DMS79 (cell line): ENCODE results near the gene ZC3H12A.

ENCODE experiments used
- DNase-seq: peaks from one replicate; lab custom pipeline; 2025; lab: John Stamatoyannopoulos, UW

ZC3H12A gene

GRCh38 chr1:37478890-37479254 lies 4.5 kb downstream of the ZC3H12A start:
- DNase-seq = no peak

GRCh38 chr1:37479255-37480124 lies 5.1 kb downstream of the ZC3H12A start:
- DNase-seq = no peak

- no peak for DNase-seq
These were observed 5.7 kb downstream of the ZC3H12A start for GRCh38 chr1:37480125-37480466.

GRCh38 chr1:37480581-37481288 lies 6.4 kb downstream of the ZC3H12A start:
- DNase-seq = no peak

- no peak for DNase-seq
These were observed 7.1 kb downstream of the ZC3H12A start for GRCh38 chr1:37481289-37482003.

DNA sequence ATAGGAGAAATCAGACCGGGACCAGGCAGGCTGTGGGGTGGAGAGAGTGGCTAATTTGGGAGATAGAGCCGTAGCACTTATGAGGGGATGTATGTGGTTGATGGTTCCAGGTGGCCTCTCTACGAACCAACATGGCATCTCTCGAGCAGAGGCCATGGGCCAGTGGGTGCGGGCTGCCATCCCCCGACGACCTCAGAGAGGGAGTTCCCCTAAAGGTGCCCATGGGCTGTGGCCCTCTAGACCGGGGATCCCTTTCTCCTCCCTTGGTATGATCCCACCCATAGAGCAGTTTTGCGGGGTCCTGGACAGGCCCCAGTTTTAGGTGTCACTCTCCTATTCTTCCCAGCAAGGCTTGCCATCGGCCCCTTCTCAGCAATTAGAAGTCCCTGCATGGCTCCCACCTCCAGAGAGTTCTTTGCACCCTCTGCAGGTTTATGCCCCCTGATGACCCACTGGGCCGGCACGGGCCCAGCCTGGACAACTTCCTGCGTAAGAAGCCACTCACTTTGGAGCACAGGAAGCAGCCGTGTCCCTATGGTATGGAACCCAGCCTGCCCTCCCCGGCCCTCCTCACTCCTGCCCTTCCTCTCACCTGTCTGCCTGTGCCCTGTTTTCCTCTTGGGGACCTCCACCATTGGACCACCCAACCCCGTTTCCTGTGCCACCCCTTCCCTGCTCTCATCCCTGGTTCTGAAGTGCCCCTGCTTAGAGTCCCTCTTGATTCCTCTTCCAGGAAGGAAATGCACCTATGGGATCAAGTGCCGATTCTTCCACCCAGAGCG lies 7.8 kb downstream of the ZC3H12A start:
- no peak for DNase-seq

DNA sequence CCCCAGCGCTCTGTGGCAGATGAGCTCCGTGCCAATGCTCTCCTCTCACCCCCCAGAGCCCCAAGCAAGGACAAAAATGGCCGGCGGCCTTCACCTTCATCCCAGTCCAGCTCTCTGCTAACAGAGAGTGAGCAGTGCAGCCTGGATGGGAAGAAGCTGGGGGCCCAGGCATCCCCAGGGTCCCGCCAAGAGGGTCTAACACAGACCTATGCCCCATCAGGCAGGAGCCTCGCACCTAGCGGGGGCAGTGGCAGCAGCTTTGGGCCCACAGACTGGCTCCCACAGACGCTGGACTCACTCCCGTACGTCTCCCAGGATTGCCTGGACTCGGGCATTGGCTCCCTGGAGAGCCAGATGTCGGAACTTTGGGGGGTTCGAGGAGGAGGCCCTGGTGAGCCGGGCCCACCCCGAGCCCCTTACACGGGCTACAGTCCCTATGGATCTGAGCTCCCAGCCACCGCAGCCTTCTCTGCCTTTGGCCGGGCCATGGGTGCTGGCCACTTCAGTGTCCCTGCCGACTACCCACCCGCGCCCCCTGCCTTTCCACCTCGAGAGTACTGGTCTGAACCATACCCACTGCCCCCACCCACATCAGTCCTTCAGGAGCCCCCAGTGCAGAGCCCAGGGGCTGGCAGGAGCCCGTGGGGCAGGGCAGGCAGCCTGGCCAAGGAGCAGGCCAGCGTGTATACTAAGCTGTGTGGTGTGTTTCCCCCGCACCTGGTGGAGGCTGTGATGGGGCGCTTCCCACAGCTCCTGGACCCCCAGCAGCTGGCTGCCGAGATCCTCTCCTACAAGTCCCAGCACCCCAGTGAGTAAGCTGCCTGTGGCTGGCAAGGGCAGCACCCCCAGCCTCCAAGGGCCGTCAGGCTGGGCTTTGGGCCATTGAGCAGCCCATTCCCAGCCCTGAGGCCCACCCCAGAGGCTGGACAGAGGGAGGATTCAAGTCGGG lies 8.7 kb downstream of the ZC3H12A start:
- no peak for DNase-seq

DNA sequence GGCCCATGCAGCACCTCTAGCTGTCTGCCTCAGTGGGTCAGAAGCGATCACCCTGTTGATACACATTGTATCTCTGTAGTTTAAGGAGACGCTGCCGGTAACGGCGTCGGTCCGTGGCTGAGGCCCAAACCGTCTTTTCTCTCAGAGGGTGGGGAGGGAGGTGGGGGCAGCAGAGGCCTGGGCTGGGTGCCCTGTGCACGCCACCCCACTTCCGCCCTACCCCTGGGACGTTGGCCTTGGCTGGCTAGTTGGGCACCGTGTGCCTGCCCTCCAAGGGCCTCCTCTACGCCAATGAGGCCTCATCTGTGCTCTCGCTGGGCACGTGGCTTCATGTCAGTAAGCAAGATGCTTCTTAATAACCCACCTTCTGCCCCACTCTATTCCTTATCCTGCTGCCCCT lies 9.4 kb downstream of the ZC3H12A start:
- no peak for DNase-seq

- no peak for DNase-seq
These were observed 10.1 kb downstream of the ZC3H12A start for GRCh38 chr1:37484325-37485051.

DNA sequence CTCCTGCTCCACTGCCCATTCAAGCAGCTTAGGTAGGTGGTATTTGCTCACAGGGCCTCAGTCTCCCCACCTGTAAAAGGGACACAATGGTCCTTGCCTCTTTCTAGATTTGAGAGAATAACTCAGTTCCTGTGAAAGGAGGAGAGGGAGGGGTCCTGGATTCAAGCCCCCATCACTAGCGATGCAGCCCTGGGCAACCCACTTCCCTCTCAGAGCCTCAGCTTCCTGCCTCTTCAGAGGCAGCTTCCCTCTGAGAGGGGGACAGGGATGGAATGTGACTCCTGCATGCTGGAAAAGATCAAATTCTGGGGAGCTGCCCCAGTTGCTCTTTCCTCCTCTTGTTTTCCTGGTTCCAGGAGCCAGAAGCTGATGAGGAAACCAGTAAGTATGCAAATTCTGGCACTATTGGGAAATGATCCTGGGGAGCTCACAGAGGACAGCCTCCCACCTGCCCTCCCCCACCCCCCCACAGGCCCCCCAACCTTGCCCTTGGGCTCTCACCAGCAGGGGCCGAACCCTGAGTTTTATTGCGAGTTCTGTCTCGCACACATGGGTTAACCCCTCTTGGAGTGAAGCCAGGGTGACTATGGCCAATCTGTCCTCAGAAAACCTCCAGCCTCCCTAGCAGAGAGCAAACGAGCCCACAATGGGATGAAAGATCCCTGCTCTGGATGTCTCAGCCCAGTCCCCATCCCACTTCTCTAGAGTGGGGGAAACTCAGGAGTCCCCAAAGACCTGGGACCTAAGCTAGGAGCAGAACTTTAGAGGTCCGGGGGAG lies 11.7 kb downstream of the ZC3H12A start:
- no peak for DNase-seq

GRCh38 chr1:37486680-37487618 lies 12.6 kb downstream of the ZC3H12A start:
- no peak for DNase-seq

DNA sequence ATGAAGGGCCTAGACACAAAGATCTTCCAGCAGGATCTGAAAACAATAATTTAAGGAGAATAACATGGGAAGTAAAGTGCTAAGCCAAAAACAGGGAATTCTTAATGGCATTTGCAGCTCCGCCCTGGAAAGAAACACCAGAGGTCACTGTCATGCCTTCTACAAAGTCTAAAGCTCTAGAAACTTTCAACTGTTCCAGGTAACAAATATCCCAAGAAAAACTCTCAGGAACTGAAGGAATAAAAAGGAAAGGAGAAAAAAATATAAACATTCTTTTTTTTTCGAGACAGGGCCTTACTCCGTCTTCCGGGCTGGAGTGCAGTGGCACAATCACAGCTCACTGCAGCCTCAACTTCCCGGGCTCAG lies 13.2 kb downstream of the ZC3H12A start:
- DNase-seq = no peak

DNA sequence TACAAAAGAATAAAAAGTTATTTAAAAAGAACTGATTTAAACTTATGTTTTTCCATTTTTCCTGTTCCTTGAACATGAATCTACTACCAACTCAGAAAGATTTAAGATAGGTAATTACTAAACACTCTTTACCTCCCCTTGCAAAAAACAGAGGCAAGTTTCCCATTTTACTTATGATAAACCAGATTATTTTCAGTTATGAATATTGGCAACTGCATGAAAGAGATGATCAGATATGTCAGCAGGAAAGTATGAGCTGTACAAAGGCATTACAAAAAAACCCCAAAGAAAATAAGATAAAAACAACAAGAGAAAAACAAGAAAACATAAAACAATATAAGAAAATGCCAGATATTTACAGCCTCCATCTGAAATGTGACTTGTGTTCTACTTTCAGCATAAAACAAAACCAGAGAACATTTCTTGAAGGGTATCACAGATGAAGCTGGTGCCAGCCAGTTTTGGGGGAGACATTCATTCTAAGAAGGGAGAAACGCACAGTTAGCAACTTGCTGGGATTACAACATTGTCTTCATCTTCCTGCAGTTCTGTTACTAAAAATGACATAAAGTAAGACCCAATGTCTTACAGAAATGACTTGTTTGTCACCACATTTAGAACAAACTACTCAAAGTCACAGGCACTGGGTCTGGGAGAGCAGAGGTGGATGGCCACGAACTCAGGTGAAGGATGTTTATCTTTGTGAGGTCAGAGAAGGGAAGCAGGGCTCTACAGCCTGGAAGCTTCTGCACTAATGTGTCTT lies 19.1 kb downstream of the ZC3H12A start:
- no peak for DNase-seq

DNA sequence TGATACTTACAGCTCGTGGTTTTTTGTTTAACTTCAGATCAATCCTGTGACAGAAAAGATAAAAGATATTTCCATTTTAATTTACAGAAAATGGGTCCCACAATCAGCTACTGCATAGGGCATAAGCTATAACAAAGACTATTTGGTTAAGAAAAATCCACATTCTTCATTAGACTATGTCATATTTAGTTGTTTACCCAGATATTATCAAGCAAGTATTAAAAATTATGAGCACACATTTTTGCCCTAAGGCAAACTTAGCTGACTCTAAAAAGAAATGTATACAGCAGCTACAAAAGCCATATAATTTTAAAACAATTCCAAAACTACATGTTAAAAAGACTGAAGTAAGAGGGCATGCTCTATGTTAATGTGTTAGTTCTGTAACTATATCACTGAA lies 21.5 kb downstream of the ZC3H12A start:
- DNase-seq = no peak

GRCh38 chr1:37497832-37498231 lies 23.5 kb downstream of the ZC3H12A start:
- peak; percentile 90 for DNase-seq

GRCh38 chr1:37498872-37499617 lies 24.7 kb downstream of the ZC3H12A start:
- DNase-seq = no peak

DNA sequence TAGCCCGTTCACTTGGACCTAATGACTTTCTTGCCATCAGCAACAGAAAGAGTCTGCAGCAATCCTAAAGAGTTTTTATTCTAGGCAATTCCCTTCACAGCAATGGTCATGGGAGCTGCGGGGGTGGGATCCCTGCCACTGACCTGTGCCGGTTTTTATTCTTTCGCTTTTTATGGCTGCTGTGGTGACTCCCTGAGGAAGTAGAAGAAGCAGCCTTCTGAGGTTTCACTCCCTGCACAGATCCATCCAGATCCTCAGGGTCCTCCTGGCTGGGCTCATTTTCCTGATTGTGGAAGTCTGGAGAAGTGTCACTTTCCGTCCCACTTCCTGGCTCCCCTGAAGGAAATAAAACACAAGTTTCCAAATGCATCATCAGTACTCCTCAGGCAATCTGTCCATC lies 27.3 kb downstream of the ZC3H12A start:
- DNase-seq = no peak
